GM21786 (cell line): Measurements from ENCODE around the gene USP47.

Experiments
- ATAC-seq: cut with Tn5 transposase; IDR thresholded peaks from one replicate; pipeline ENCODE4 v1.9.1; 2021; ENCODE audit not compliant: unreplicated experiment

The USP47 gene

DNA sequence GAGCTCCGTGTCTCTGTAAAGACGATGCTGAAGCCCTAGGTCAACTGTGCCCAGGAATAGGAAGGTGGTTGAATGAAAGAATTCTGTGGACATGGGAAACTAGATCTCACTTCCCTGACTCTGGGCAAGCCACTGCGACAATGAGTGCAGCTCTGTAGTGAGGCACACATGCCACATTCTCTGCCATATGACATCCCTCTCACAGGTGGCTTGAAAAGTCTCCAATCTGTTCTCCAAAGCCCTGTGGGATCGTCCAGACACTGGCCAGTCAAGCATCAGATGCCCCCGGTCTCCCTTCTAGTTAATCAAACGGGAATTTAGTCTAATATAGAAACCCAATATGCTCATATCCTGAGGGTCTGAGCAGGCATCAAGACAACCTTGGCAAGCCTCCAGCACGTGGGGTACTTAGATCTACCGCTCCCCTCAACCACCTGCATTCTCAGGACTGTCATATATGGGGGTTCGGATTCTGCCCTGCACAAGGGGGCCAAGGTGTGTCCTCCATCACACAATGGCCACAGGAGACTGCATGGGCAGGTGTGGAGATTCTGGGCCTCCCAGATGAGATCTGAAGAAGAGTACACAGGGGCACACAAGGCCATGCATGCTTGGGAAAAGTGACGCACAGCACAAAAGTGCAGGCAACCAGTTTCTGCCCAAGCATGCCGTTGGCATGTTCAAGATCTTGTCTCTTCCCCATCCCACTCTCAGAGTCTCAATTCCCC, 154.7 kb downstream of the USP47 start:
- ATAC-seq: no peak

DNA sequence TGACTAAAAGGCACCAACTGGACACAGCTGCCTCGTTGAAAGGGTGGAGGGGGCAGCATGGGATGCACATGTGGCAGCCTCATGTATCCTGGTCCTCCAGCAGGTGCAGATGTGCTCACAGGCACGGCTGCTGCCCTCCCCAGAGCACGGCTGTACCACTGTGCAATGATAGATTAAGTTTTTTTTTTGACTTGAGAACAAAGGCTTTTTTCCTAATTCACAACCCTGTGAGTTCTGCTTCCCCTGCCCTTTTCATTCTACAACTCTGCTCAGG, 155.2 kb downstream of the USP47 start:
- ATAC-seq: no peak

DNA sequence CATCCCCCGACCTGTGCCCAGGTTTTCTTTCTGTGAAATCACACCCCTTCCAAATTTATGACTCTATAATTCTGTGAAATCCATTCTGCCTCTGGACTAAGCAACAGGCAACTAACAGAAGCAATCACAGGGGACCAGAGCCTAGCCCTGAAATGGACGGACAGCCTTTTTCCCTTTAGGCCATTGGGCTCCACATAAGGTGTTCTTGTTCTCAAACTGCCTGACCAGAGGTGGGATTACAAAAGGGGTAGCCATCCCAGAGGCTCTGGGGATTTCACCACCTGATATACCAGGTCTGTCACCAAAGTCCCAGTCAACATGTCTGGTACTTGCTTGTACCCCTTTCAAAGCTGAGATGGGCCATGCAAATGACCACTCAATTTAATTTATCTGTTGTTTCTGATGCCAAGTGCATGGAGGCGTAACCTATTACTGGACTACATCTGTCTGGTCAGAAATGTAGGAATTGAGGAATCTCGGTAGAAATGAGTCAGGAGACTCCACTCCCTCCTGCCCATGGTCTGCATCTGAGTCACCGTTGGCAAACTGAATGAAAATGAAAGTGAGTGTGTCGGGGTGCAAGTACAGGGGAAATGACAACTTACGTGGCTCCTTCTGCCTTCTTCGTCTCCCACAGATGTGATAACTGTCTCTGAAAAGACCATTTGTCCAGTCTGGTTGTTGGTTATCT, 156.5 kb downstream of the USP47 start:
- ATAC-seq: no peak

DNA sequence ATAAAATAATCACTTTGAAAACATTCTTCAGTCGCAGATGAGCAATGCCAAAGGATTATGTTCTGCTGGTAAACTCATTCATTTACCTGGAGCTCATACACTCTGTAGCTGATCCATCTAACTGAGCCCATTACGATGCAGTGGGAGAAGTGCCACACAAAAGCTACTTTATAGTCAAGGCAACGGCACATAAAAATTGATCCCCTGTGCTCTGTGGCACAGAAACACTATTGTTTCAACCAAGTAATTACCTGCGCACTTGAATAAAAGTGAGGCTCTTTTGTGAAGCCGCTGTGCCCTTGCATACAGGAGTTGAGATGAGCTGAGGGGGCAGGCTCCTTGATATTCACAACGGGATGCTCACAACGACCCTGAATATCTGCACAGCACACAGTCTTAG, 159.4 kb downstream of the USP47 start:
- no peak for ATAC-seq

DNA sequence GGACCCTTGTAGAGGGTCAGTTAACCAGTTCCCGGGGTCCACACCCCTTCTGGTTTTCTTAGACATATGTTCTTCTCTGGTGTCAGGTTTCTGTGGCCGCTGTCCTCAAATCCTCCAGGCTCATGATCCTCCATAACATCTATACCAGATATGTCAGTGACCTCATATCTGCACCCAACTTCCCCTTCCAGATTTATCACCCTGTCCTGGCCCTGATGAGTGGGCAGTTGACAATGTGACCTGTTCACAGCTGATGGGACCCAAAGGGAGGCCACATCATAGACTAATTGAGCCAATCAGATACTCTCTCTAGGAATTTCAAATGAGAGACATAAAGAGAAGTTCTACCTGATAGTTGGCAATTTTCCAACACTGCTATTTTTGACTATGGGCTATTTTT, 161.6 kb downstream of the USP47 start:
- no peak for ATAC-seq

DNA sequence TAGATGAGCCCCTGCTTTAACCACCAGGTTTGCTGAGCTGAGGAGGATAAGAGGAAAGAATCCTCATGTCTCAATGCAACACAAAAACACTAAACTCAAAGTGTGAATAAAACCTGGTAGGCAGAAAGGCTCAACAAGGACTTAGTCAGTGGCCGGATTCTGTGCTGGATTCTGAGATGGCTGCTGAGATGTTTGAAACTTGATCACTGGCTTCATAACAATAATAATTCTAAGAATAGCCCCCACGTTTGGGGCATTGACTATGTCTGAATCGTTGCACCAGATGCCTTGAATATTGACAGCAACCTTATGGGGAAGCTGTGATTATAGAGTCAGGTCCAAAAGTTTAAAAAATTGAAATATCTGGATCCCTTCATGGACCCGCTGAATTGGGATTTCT, 162.0 kb downstream of the USP47 start:
- ATAC-seq: no peak

DNA sequence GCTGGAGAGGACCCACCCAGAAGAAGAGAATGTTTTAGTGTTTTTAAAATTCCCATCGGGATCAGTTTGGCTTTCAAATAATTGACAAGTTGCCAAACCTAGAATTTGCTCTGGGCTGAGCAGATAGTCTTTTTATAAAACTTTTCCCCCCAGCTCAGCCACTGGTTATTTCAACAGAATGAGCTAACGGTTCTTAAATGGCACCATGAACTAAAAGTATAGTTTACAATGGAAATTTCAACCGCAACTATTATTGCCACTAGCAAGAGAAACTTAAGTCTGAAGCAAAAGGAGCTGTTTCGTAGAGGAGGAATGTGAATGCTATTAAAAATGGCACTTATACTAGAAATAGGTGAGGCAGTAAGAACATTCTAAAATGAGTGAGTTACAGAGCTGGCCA, 163.3 kb downstream of the USP47 start:
- ATAC-seq: no peak

DNA sequence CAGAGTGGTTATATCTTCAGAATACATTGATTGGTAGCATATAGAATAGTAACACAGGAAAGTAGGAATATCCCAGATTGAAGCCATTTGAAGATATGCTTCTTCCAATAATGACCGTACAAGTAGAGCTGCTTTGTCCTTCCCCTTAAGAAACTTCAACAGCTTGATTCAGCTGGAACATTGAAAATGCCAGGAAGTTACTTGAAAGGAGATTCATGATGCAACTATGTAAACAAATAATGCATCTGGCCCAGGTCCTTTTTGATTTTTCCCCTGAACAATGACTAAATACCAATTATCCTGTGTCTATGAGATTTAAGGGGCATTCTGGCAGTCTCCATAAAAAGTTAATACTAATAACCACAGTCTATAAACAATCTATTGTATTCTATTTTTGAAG, 163.7 kb downstream of the USP47 start:
- no peak for ATAC-seq

DNA sequence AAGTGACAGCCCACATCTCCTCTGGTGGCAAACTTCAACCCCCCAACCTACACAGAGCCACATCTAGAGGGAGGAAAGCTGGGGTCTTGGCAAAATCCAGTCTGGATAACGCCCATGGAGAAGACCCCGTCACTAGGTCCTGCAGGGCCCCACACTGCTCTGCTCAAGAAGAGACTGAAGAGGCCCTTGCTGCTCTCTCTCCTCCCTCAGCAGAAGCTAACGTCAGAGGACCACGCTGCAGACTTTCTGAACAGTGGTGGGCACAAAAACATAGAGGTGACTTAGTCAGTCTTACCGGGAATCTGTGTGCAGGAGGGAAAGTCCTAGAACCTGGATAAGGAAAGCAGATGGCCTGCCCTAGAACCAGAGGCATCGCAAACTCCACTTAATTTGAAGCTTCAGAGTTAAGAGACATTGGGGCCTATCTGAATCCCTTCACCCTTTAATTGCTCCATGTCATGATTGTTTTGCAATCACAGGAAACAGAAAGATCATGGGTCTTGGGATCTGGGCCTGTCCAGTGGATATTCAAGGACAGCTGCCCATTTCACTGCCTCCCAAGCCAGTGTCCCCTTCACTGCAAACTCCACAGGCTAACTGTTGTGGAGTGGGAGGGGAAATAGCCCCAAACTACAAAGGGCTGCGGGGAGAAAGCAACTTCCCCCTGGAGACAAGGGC, 164.9 kb downstream of the USP47 start:
- ATAC-seq: no peak

DNA sequence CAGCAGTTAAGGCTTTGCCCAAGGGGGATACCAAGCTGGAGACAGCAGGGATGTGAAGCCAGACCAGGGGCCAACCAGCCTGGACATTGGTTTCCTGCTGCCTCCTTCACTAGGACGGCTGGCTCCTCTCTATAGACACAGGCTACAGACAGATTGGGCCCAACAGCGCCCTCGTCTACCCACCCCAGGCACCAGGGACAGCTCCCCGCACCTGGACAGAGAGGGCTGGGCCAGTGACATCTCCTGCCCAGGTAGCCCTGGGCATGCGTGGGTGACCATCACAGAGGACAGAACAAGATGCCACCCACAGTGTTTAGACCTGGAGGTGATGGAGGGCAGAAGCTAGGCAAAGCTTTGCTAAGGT, 165.4 kb downstream of the USP47 start:
- no peak for ATAC-seq

DNA sequence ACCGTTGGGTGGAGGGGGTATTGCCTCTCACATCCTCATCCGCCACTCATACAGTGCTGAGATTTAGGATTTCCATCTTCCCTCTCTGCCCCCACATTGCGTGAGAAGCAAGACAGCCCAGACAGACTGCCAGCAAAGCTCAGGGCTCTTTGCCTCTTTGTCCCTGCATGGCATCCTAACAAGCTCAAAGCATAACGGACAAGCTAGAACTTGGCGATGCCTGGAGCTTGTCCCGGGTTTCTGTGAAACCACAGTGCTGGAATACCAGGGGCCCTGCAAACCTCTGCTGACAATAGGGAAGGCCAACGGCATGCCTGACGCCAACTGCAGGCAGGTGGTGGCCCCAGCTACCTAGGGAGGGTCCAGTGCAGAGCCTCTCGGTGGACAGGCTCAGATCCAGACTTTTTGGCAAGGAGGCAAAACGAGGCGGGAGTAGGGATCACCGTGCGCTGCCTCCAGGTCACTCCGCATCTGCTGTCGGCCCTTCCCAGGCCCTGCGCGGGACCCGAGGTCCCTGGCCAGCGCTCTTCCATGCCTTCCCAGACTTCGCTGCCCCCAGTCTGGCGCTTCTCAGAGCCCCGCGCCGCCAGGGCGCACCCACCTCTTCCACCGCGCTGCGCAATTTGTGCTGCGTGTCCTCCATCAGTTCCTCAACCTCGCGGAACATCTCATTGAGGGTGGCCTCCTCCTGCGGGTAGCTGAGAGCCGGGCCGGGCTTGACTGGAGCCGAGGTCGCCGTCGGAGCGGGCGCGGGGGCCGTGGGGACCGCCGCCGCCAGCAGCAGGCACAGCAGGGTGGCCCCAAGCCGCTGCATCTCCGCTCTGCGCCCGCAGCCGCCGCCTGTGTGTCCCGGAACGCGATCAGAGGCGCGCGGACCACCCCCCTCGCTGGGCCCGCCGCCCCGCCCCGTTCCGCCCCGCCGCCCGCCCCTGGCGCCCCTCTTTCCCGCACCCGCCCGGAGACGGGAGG, 166.3 kb downstream of the USP47 start, which contains the start of gene DKK3:
TSS of gene DKK3 (minus strand) at position 858 of the 969 bp plus-strand sequence. CDS start at position 814, 44 bp downstream.
- no peak for ATAC-seq
